Body of pancreas (tissue), 4 donors: Measurements from ENCODE around the gene NUPR1. TPM values are rescaled to one million over a fixed set of nuclear protein-coding genes. Genes with fewer than 3 reads are reported as not detected.
"Not testable (repeated sequence)": the region's sequence is repeated elsewhere in the genome, so short reads cannot be mapped to it uniquely, and the experiment has no call there.

Source experiments
- ATAC-seq: fragments of 150-250 bp; one replicate; pipeline ENCODE4 v1.9.1; 2016
- DNase-seq, 4 donors: peaks; one replicate each; pipeline ENCODE4 v3.0.0-alpha.2; 2019
- H3K27ac ChIP-seq, 4 donors: fragments of 200-600 bp; sonication (generic); 1 replicate in 3 of 4; 2 replicates in 1 of 4; pipeline versions ENCODE4 v1.5.1 to v1.6.1; 2016 to 2019; ENCODE audit warnings: mild to moderate bottlenecking in 1 of 4, mixed read lengths in 1 of 4, moderate library complexity in 1 of 4
- H3K27me3 ChIP-seq, 2 donors: fragments of 200-600 bp; sonication (generic); one replicate each; pipeline ENCODE4 v1.6.0; 2016; ENCODE audit warnings: mild to moderate bottlenecking in 1 of 2
- H3K36me3 ChIP-seq, 2 donors: fragments of 200-600 bp; sonication (generic); replicated peaks in 1 of 2; 2 replicates each; pipeline ENCODE4 v1.5.1; 2016; ENCODE audit warnings: low read depth in 2 of 2; ENCODE audit not compliant: insufficient read depth in 1 of 2
- H3K4me1 ChIP-seq: fragments of 200-600 bp; sonication (generic); one replicate; pipeline ENCODE4 v1.6.0; 2016
- H3K4me3 ChIP-seq, 2 donors: fragments of 200-600 bp; sonication (generic); 1 replicate in 1 of 2; 2 replicates in 1 of 2; pipeline ENCODE4 v1.5.1; 2016 to 2019
- H3K9me3 ChIP-seq, 3 donors: fragments of 200-600 bp; sonication (generic); 1 replicate in 2 of 3; 2 replicates in 1 of 3; pipeline ENCODE4 v1.5.1; 2016
- POLR2A ChIP-seq, 3 donors: fragments of 450-650 bp; IDR thresholded peaks; one replicate each; pipeline ENCODE4 v1.6.1; 2016; ENCODE audit warnings: antibody characterized with exemption in 3 of 3, mild to moderate bottlenecking in 2 of 3
- WGBS, 2 donors: methylation state at CpG; one replicate each; pipeline ENCODE4 v1.1.5; 2017; 5-methylcytosine and 5-hydroxymethylcytosine counted together
- intact Hi-C: fragments of 100-400 bp; cut with DNase I; formaldehyde crosslinking; loops from one replicate; pipeline ENCODE4 v1.15.1; 2023
- total RNA-seq, 2 donors: library from RNA; depleted of rRNA; stranded (reverse); fragments of >200 nt; gene quantifications; one replicate each; pipeline ENCODE4 v1.1.0, GENCODE V29; 2016
- TF ChIP-seq, protein P1 (sequence below), 7 experiments: fragments of 450-650 bp in 4 of 7; fragments of 200-600 bp in 3 of 7; sonication (generic) in 3 of 7; IDR thresholded peaks; one replicate each; pipeline ENCODE4 v1.5.1; 2016 to 2019; ENCODE audit warnings: antibody characterized with exemption in 7 of 7

NUPR1 gene
- total RNA-seq, 2 donors from 2014 or later = 32.0 to 92.4 TPM

DNA sequence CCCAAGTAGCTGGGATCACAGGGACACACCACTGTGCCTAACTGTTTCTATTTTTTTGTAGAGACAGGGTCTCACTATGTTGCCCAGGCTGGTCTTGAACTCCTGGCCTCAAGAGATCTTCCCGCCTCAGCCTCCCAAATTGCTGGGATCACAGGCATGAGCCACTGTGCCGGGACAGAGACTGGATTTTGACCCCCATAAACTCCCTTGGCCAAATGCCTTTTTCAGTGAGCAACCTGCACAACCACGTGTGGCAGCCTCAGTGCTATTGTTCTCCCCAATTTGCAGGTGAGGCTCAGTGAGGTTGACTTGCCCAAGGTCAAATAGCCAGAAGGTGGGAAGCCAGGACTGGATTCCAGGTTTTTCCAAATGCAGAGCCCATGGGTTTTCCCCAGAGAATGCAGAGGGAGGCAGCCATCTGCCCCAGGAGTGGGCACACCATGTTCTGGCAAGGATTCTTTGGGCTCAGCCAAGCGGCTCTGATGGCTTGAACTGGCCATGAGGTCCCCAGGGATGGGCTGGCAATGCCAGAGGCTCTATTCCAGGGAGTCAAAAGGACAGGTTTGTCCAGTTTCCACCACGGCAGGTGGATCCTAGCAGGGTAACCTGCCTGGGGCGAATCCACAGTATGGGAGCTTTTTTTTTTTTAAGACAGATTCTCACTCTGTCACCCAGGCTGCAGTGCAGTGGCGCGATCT is 33.9 kb downstream of the NUPR1 start:
- Histone ChIP-seq H3K9me3 (no peaks in the 10 kb centered on the region), H3K4me1 (peaks cover 5% of the 10 kb centered on the region), H3K36me3 (no peaks in the 10 kb centered on the region), H3K4me3 (no peak overlapping the region), H3K27ac (no peak overlapping the region), H3K27me3 (no peaks in the 10 kb centered on the region)
- intact Hi-C loops = no loop called here
- DNase-seq (peak in 1 of 4 donors; percentile 21), ATAC-seq (peak; percentile 52)
- TF ChIP-seq POLR2A (IDR thresholded peaks at IDR 0.05) = no peak
- TF ChIP-seq, protein P1, sequence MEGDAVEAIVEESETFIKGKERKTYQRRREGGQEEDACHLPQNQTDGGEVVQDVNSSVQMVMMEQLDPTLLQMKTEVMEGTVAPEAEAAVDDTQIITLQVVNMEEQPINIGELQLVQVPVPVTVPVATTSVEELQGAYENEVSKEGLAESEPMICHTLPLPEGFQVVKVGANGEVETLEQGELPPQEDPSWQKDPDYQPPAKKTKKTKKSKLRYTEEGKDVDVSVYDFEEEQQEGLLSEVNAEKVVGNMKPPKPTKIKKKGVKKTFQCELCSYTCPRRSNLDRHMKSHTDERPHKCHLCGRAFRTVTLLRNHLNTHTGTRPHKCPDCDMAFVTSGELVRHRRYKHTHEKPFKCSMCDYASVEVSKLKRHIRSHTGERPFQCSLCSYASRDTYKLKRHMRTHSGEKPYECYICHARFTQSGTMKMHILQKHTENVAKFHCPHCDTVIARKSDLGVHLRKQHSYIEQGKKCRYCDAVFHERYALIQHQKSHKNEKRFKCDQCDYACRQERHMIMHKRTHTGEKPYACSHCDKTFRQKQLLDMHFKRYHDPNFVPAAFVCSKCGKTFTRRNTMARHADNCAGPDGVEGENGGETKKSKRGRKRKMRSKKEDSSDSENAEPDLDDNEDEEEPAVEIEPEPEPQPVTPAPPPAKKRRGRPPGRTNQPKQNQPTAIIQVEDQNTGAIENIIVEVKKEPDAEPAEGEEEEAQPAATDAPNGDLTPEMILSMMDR (IDR thresholded peaks at IDR 0.05) = no peak
- WGBS, 2 donors = 66 to 70% methylated on average over 5 to 8 of the region's 8 CpGs

DNA sequence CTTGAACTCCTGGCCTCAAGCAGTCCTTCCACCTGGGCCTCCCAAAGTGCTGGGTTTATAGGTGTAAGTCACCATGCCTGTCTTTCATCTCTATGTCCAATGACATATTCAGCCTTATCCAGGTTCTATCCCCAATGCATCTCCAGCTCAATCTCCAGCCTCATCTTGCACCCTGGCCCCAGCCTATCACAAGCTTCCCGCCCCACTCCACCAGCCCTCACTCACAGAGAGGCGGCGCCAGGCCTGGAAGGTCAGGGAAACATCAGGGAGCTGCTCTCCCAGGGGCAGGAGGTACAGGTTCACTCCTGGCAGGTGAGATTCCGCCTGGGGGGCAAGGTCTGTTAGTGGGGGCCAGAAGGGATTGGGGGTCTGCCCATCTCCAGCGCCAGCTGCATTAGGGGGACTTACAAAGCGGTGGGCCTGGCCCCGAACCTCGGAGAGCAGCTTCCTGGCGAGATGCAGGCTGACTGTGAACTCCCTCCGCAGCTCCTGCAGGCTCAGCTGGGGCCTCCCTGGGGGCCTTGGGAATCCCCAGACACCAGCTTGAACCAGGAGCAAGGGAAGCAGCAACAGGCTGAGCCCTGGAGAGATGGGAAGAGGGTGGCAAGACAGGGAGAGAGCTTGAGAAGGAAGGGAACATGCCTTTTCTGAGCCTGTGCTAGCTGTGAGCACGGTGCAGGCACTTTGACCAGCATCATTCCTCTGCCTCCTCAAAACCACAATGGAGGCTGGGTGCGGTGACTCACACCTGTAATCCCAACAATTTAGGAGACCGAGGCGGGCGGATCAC is 35.1 kb downstream of the NUPR1 start:
- no peak for DNase-seq
- intact Hi-C loops = no loop called here
- Histone ChIP-seq H3K27me3 (no peaks in the 10 kb centered on the region), H3K9me3 (no peaks in the 10 kb centered on the region), H3K36me3 (no peaks in the 10 kb centered on the region), H3K27ac (no peak overlapping the region), H3K4me1 (peaks cover 5% of the 10 kb centered on the region), H3K4me3 (no peak overlapping the region)
- 81 to 91% methylated on average over 15 of the region's 15 CpGs for WGBS, 2 donors
- ATAC-seq = no peak
- no peak for TF ChIP-seq POLR2A (IDR thresholded peaks at IDR 0.05)
- TF ChIP-seq, protein P1 (IDR thresholded peaks at IDR 0.05) = no peak

DNA sequence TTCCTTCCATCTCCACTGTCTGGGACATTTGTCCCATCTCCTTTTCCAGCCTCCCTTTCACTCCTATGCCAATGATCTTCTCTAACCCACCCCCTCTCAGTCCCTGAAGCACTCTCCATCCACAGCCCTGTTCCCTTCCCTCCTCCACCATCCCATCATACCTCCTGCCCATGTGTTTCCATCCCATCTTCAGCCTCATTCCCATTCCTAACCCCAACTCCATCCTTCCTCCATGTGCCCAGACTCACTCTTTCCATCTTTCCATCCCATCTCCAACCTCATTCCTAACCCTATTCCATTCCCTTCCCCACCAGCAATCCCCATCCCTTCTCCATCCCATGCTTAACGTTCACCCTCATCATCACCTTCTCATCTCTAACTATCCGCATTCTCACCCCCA is 36.5 kb downstream of the NUPR1 start:
- Histone ChIP-seq H3K4me1 (peaks cover 5% of the 10 kb centered on the region), H3K27ac (no peak overlapping the region), H3K4me3 (no peak overlapping the region), H3K9me3 (no peaks in the 10 kb centered on the region), H3K36me3 (no peaks in the 10 kb centered on the region), H3K27me3 (no peaks in the 10 kb centered on the region)
- ATAC-seq (no peak), DNase-seq (no peak)
- 63 to 64% methylated on average over 2 of the region's 2 CpGs for WGBS, 2 donors
- TF ChIP-seq, protein P1 (IDR thresholded peaks at IDR 0.05) = peak in 1 of 7 experiments; percentile 3
- no peak for TF ChIP-seq POLR2A (IDR thresholded peaks at IDR 0.05)
- intact Hi-C loops = no loop called here

DNA sequence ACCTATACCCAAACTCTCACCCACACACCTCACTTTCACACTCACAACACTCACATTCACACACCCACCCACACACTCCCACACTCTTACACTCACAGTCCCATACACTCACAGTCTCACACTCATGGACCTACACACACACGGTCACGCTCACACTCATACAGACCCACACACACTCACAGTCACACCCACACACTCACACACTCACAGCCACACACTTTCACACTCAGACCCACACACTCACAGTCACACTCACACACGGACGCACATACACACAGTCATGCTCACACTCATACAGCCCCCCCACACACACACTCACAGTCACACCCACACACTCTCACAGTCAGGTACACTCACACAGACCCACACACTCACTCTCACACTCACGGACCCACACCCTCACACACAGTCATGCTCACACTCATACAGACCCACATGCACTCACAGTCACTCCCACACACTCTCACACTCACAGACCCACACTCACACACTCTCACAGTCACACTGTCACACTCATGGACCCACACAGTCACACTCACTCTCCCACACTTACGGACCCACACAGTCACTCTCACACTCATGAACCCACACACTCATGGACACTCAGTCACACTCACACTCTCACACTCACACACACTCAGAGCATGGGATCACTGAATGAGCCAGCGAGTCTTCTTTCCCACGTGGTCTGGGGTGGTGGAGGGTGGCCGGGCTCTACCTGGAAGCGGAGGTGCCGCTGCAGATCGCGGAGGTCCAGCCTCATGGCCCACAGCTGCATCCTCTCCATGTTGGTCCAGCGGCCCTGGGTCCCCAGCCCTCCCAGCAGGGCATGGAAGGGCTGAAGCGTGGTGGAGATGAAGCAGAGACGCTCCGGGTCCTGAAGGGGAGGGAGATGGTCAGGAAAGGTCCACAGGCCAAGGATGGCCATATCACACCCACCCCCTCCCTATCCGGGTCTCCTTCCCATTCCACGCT is 37.2 kb downstream of the NUPR1 start:
- H3K4me1 ChIP-seq = peaks cover 5% of the 10 kb centered on the region
- H3K27ac ChIP-seq = no peak overlapping the region
- TF ChIP-seq, protein P1 (IDR thresholded peaks at IDR 0.05) = no peak
- TF ChIP-seq POLR2A (IDR thresholded peaks at IDR 0.05) = no peak
- intact Hi-C loops = no loop called here
- H3K4me3 ChIP-seq = no peak overlapping the region
- no peak for ATAC-seq
- no peaks in the 10 kb centered on the region for H3K9me3 ChIP-seq
- no peak for DNase-seq
- H3K27me3 ChIP-seq = no peaks in the 10 kb centered on the region
- 80 to 84% methylated on average over 11 to 19 of the region's 19 CpGs for WGBS, 2 donors
- no peaks in the 10 kb centered on the region for H3K36me3 ChIP-seq

DNA sequence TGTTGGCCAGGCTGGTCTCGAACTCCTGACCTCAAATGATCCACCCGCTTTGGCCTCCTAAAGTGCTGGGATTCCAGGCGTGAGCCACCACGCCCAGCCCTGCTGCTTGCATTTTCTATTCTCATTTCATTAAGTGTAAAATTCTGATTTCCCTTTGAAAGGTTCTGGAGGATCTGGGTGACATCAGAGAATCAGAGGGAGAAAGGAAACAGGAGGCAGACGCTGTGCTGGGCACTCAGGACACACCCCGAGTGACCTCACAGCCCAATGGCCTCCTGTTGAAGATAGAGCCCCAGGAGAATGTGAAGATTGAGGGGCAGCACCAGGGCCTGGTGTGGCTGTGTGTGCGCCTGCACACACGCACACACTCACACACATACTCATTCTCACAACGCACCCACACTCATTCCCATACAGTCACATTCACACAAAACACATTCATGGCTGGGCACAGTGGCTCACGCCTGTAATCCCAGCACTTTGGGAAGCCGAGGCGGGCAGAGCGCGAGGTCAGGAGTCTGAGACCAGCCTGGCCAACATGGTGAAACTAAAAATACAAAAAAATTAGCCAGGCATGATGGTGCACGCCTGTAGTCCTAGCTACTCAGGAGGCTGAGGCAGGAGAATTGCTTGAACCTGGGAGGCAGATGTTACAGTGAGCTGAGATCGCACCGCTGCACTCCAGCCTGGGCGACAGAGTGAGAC is 38.1 kb downstream of the NUPR1 start:
- 84 to 87% methylated on average over 18 of the region's 18 CpGs for WGBS, 2 donors
- not testable (repeated sequence) for H3K4me3 ChIP-seq, H3K27ac ChIP-seq

More for the DNA sequence above, 38.1 kb downstream of the NUPR1 start:
- H3K27me3 ChIP-seq, H3K36me3 ChIP-seq, ATAC-seq, H3K4me1 ChIP-seq, DNase-seq, intact Hi-C loops, H3K9me3 ChIP-seq: not testable (repeated sequence)
